ENCODE results near the gene RAB6B.

The RAB6B gene

GRCh38 chr3:133881939-133882825 lies 13.5 kb downstream of the RAB6B start:
- no peak for DNase-seq (ENCODE audit: extremely low read depth in 1 of 2, low read depth in 1 of 2)

DNA sequence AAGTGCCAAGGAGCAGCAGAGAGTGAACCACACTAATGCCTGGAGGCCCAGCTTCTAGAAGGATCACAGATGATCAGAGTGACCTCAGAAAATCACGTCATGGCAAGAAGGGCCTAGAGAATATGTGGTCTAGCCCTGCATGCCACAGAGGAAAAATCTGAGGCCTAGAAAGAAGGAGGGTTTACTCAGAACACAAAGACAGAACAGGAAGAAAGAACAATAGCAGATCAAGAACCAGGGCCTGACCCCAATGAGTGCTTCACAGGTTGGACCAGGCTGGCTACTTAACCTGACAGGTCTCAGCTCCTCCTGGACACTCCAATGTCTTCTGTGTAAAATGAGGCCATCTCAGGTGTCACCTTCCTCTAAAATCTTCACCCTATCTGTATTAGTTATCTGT lies 14.2 kb downstream of the RAB6B start:
- DNase-seq (ENCODE audit: extremely low read depth in 1 of 2, low read depth in 1 of 2) = no peak

DNA sequence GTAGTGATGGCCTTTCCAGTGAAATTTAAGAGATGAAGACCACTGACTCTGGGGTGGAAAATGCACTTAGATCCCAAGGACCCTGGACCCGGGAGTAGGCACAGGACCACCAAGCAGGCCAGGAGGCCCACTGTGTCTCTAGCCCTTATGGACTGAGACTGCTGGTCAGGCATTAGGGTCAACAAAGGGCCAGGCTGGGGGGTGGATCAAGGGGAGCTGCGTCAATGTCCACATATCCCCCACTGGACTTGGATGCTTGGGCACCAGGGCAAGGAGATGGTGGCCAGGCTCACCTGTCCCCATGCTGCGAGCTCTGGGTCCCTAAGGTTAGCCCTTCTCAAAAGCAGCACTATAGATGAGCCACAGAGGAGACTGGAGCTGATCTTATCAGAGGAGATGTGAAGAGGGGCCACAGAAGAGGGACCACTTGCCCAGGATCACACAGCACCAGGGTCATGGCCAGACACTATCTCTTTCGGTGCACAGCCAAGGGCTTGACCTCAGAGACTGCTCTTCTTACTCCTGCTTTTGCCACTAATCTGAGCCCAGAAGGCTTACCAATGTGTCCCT lies 14.7 kb downstream of the RAB6B start:
- no peak for DNase-seq (ENCODE audit: extremely low read depth in 1 of 2, low read depth in 1 of 2)

DNA sequence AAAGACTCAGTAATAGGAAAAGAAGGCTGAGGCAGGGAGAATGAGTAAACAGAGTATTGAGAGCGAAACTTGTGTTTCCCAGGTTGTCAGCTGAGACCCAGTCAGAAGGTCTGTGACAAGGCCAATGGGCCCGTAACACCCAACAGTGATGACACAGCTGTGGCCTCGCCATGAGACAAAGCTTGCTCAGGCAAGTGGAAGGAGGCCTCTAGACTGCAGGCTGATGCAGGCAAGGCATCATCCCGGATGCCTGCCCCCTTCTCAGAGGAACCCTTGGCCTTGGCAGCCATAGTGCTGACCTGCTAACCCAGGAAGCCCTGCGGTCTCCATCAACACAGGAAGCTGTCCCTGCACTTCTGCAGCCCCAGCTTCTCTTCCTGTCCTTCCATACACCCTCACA lies 15.4 kb downstream of the RAB6B start:
- DNase-seq (ENCODE audit: extremely low read depth in 1 of 2, low read depth in 1 of 2) = no peak

DNA sequence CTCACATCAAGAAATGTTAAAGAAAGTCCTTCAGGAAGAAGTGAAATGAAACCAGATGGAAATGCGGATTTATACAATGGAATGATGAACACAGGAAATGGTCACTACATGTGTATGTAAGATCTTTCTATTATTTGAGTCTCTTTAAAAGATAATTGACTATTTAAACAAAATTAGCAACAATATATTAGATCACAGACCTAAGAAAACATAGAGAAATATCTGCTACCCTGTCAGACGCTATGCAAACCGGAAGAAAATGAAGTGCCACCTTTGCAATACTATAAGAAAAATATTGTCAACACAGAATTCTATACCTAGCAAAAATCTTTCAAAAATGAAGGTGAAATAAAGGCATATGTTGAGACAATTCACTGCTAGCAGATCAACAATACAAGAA lies 17.2 kb downstream of the RAB6B start:
- no peak for DNase-seq (ENCODE audit: extremely low read depth in 1 of 2, low read depth in 1 of 2)

DNA sequence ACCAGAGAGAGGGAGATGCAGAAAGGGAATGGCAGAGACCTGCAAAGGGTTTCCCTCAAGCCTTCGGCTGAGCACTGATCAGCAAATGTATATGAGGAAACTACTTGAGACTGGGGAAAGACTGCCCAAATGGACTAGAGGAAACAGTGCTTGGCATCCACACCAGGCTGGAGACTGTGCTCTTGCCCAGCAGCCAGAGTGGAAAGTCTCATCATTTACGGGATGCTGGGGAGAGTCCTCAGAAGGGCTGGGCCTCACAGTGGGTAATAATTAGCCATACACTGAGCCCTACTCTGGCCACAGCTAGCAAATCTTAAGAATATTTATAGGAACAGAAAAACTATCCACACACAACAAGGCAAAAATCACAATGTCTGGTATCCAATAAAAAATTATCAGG lies 18.5 kb downstream of the RAB6B start:
- no peak for DNase-seq (ENCODE audit: extremely low read depth in 1 of 2, low read depth in 1 of 2)

- no peak for DNase-seq (ENCODE audit: extremely low read depth in 1 of 2, low read depth in 1 of 2)
Observed at GRCh38 chr3:133874761-133875438, 20.8 kb downstream of the RAB6B start.

- no peak for DNase-seq (ENCODE audit: extremely low read depth in 1 of 2, low read depth in 1 of 2)
Observed at GRCh38 chr3:133874344-133874743, 21.3 kb downstream of the RAB6B start.

DNA sequence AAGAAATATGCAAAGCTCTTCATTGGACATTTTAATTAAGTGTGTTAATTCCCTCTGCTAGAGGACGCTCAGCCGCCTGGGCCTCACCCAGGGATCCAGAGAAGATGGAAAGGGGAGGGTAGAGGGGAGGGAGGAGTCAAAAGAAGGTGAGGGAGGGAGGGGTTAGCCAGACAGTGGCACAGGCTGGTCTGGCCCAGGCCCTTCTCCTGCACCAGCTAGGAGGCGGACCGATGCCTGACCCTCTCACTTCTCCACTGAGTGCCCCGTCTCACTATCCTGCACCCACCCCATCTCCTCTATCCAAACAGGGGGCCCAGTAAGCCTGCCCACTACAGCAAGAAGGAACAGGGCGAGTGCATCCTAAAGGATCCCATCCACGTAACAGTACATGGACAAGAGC lies 22.9 kb downstream of the RAB6B start:
- DNase-seq (ENCODE audit: extremely low read depth in 1 of 2, low read depth in 1 of 2) = no peak

- no peak for DNase-seq (ENCODE audit: extremely low read depth in 1 of 2, low read depth in 1 of 2)
Observed at GRCh38 chr3:133872161-133872560, 23.5 kb downstream of the RAB6B start.

GRCh38 chr3:133871368-133872090 lies 24.2 kb downstream of the RAB6B start:
- no peak for DNase-seq (ENCODE audit: extremely low read depth in 1 of 2, low read depth in 1 of 2)

DNA sequence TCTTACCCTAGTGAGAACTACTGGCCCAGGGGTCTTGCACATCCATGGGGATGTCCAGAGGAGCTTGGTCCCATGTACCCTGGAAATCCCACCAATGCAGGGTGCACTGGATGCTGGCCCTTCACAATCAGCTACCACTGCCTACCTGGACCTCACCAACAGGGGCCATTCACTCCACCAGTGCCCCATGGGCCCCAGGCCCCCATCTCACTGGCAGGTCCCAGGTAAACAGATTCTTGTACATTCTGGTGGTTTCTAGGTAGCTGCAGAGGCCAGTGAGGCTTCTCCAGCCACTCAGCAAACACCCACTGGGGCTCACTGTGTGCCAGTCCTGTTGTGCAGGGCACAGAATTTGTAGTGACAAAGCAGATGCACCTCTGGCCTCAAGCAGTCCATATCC lies 24.9 kb downstream of the RAB6B start:
- DNase-seq (ENCODE audit: extremely low read depth in 1 of 2, low read depth in 1 of 2) = no peak

DNA sequence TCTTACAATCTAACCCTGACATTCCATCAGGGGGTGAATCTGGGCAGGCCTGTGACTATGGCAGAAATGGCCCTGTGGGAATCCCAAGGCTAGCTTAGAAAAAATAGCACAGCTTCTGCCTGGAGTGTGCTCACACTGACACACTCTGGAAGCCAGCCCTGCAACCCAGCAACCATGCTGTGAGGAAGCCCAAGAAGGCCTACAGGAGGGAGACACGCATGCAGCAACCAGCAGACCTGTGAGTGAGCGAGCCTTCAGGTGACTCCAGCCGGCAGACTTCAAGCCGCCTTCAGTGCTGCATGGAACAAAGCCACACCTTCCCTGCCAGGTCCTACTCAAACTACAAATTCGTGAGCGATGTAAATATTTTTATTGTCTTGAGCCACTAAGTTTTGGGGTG lies 26.1 kb downstream of the RAB6B start:
- no peak for DNase-seq (ENCODE audit: extremely low read depth in 1 of 2, low read depth in 1 of 2)

GRCh38 chr3:133868758-133869475 lies 26.8 kb downstream of the RAB6B start:
- no peak for DNase-seq (ENCODE audit: extremely low read depth in 1 of 2, low read depth in 1 of 2)

DNA sequence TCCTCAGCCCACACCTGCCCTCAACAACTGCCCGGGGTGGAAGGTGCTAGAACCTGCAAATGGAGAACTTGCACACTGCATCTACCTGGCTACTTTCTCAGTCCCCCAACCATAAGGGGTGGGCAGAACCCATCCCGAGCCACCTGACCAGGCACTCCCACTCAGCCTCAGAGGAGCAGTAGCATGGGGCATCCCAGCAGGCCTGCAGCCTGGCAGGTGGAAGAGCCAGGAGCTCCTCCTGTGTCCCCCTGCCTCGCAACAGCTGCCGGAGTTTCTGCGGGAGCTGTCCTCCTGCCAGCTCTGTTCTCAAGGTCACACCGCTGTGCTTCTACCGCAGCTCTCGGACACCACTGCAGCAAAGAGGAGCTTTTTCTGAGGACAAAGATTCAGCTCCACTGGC lies 27.5 kb downstream of the RAB6B start:
- DNase-seq (ENCODE audit: extremely low read depth in 1 of 2, low read depth in 1 of 2) = no peak

DNA sequence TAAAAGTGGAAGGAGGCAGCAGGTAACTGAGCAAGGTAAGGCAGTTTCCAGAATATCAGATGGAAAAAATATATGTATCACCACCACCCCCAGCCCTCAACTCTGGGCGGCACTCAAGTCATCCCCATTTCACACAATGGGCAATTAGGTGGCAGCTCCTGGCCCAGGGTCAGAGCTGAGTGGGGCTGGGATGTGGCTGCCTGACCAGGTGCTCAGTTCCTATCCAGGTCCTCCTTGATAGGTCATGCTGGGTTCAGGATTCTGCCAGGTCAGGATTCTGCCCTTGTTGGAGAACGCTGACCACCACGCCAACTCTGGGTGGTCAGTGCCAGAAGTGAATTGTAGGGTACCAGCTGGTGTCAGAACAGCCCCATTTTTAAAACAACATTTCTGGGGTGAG lies 29.5 kb downstream of the RAB6B start:
- DNase-seq (ENCODE audit: extremely low read depth in 1 of 2, low read depth in 1 of 2) = no peak

DNA sequence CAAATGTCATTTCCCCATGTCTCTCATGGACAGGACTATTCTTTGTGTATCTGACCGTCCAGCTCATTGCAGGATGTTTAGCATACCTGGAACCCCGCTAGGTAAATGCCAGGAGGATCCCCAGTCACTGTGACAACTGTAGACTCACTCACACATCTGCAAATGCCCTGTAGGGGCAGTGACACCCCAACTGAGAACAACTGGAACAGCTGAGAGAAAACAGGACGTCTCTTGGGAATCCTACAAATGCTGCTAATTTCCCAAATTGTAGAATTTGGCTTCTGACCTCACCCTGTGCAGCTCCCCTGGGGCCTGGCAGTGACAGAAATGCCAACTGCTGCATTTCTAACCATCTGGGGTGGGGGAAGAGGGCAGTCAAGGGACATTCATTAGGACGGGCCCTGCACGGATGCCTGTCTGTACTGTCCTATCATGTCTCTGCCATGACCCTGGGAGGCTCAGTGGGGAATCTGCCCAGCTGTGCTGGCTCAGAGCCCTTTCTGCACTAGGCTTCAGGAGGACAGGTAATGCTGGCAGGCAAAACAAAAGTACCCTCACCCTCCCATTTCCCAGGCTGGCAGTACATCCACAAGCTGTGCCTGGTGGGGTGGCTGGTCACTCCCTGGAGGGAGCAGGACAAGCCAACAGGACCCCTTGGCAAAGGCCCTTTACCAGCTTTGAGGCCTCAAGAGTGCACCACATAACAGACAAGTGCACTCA lies 30.4 kb downstream of the RAB6B start:
- DNase-seq (ENCODE audit: extremely low read depth in 1 of 2, low read depth in 1 of 2) = no peak

- DNase-seq (ENCODE audit: extremely low read depth in 1 of 2, low read depth in 1 of 2) = no peak
Observed at GRCh38 chr3:133864616-133865015, 31.1 kb downstream of the RAB6B start.

- no peak for DNase-seq (ENCODE audit: extremely low read depth in 1 of 2, low read depth in 1 of 2)
Observed at GRCh38 chr3:133863911-133864310, 31.8 kb downstream of the RAB6B start.

GRCh38 chr3:133862161-133862560 lies 33.5 kb downstream of the RAB6B start:
- DNase-seq (ENCODE audit: extremely low read depth in 1 of 2, low read depth in 1 of 2) = no peak

All from activated CD8-positive, alpha-beta memory T cell treated with anti-CD3 and anti-CD28 coated beads for 1 hour (primary cell).